ENCODE results near the gene SLC7A8. TPM values are rescaled to one million over a fixed set of nuclear protein-coding genes. Genes with fewer than 3 reads are reported as not detected.
A peak's percentile ranks its signal among the peaks of the same experiment; 100 is the strongest.

The SLC7A8 gene
- total and polyA plus RNA-seq, 2 experiments from 2014 or later = 117 to 124 TPM

DNA sequence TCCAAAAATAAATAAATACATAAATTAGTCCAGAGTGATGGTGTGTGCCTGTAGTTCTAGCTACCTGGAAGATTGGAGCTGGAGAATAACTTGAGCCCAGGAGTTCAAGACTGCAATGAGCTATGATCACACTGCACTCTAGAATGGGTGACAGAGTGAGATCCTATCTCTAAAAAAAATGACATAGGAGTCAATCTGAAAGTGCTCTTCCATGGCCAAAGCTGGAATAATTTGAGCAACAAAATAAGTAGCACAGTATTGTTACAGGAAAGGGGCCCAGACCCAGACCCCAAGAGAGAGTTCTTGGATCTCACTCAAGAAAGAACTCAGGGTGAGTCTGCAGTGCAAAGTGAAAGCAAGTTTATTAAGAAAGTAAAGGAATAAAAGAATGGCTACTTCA is 24.9 kb upstream of the SLC7A8 start:
- no peak for ATAC-seq
- Mint-ChIP-seq H3K4me1 (peaks cover 31% of the 10 kb centered on the region), H3K4me3 (no peak overlapping the region), H3K9me3 (no peaks in the 10 kb centered on the region), H3K36me3 (ENCODE audit: low read depth) (no peaks in the 10 kb centered on the region), H3K27me3 (ENCODE audit: insufficient read depth, low read depth, poor library complexity) (peaks cover 10% of the 10 kb centered on the region), H3K27ac (no peak overlapping the region)
- H3K79me2 ChIP-seq (replicated peaks; ENCODE audit: insufficient read depth) = no peaks in the 10 kb centered on the region
- H3K4me3 ChIP-seq = no peak overlapping the region
- no peaks in the 10 kb centered on the region for H3K27me3 ChIP-seq (ENCODE audit: insufficient read depth)
- no peaks in the 10 kb centered on the region for H4K20me1 ChIP-seq (replicated peaks; ENCODE audit: insufficient read depth)
- H3K9me2 ChIP-seq (ENCODE audit: insufficient read depth) = no peaks in the 10 kb centered on the region
- no peaks in the 10 kb centered on the region for H3K36me3 ChIP-seq (ENCODE audit: insufficient read depth)
- peak overlapping the region; percentile 16; the same call in 1 of the 2 replicates for H2AFZ ChIP-seq
- TF ChIP-seq EZH2 (IDR thresholded peaks at IDR 0.05; ENCODE audit: low read depth, unreplicated experiment) (no peak), STAT1 (IDR thresholded peaks at IDR 0.05; ENCODE audit: unreplicated experiment) (no peak), CREB1 (CRISPR knock-in tag; IDR thresholded peaks at IDR 0.05; ENCODE audit: low read depth) (no peak), NANOG (IDR thresholded peaks at IDR 0.05; ENCODE audit: borderline replicate concordance) (no peak)
- H3F3A ChIP-seq (replicated peaks; ENCODE audit: low read depth) = 0 out of 2 replicates have a peak, but pooled peaks cover 10% of the 10 kb centered on the region
- peak overlapping the region; percentile 91; the same call in 1 of the 2 replicates for H3K27ac ChIP-seq (ENCODE audit: low read depth)
- no peak for DNase-seq (ENCODE audit: low spot score)
- H3K4me1 ChIP-seq (ENCODE audit: insufficient read depth) = peaks cover 20% of the 10 kb centered on the region
- H3K4me2 ChIP-seq = no peak overlapping the region

DNA sequence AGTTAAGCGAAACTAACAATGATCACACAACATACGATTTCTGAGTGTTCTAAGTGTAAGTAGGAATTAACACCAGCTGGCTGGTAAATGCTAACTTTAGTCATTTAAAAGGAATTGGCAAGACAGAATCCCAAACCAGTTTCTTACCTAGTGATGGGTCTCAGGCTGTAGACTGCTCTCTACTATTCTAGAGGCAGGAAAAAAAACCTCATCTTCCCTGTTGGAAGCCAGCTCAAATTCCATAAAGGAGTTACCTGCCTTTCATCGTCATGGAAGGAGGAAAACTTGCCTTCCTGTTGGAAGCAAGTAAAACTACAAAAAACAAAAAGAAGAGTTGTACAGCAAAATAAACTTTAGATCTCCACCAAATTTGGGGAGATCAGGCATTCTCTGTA is 23.7 kb upstream of the SLC7A8 start:
- no peaks in the 10 kb centered on the region for H3K36me3 Mint-ChIP-seq (ENCODE audit: low read depth)

DNA sequence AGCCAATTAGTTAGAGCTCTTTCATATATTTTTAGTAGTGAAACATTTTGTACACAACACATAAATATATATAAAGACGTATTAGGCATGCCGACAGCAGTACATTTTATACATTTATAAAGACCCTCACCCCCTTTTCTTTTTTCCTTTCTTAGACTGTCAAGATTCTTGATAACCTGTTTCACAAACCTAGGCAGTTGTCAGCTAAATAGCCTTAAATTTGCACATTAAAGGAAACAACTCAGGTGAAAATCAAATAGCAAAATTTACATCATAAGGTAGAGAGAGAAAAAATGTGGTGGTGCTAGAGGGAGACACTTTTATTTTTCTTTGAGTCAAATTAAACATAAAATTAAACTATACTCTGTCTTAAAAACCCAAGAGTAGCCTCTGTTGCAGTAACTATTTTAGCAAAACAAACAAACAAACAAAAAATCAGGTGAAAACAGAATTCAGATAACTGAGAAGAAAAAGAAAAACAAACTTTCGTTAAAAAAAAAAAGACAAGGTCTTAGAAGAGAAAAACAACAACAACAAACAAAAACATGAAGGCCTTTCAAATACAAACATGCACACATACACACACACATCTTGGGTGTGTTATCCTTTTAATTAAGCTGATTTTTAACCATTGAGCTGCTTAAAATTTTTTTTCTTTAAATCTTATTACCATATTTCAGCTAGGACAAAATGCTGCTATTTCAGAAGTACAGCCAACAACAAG is 23.1 kb upstream of the SLC7A8 start:
- peak overlapping the region; percentile 91 for H3K27ac ChIP-seq (ENCODE audit: low read depth)
- H3K9me2 ChIP-seq (ENCODE audit: insufficient read depth) = no peaks in the 10 kb centered on the region
- peak overlapping the region; percentile 24 for H3K4me3 ChIP-seq
- H3F3A ChIP-seq (replicated peaks; ENCODE audit: low read depth) = 0 out of 2 replicates have a peak, but pooled peaks cover 10% of the 10 kb centered on the region
- H3K36me3 Mint-ChIP-seq (ENCODE audit: low read depth) = no peaks in the 10 kb centered on the region
- peak; percentile 49 for DNase-seq (ENCODE audit: low spot score)
- peak overlapping the region; percentile 98 for H3K27ac Mint-ChIP-seq
- H3K79me2 ChIP-seq (replicated peaks; ENCODE audit: insufficient read depth) = no peaks in the 10 kb centered on the region
- TF ChIP-seq ZNF331 (CRISPR knock-in tag; IDR thresholded peaks at IDR 0.05; ENCODE audit: low read depth) = no peak
- no peak for TF ChIP-seq JUNB (IDR thresholded peaks at IDR 0.05; ENCODE audit: unreplicated experiment)
- peak; percentile 40; the same call in 1 of the 2 replicates for TF ChIP-seq NANOG (IDR thresholded peaks at IDR 0.05; ENCODE audit: borderline replicate concordance)
- no peak for TF ChIP-seq EZH2 (IDR thresholded peaks at IDR 0.05; ENCODE audit: low read depth, unreplicated experiment)
- peak overlapping the region; percentile 73 for H3K4me3 Mint-ChIP-seq
- peak overlapping the region; percentile 58 for H3K4me2 ChIP-seq
- H3K9me3 Mint-ChIP-seq = no peaks in the 10 kb centered on the region
- no peaks in the 10 kb centered on the region for H3K27me3 ChIP-seq (ENCODE audit: insufficient read depth)
- H3K4me1 Mint-ChIP-seq = peaks cover 31% of the 10 kb centered on the region
- ATAC-seq = peak; percentile 50
- H3K36me3 ChIP-seq (ENCODE audit: insufficient read depth) = no peaks in the 10 kb centered on the region
- peaks cover 20% of the 10 kb centered on the region for H3K4me1 ChIP-seq (ENCODE audit: insufficient read depth)
- H2AFZ ChIP-seq = no peak overlapping the region
- peaks cover 7% of the 10 kb centered on the region for H3K27me3 Mint-ChIP-seq (ENCODE audit: insufficient read depth, low read depth, poor library complexity)
- H4K20me1 ChIP-seq (replicated peaks; ENCODE audit: insufficient read depth) = no peaks in the 10 kb centered on the region

More for the DNA sequence above, 23.7 kb upstream of the SLC7A8 start:
- Mint-ChIP-seq H3K27ac (peak overlapping the region; percentile 98), H3K4me3 (peak overlapping the region; percentile 73; the same call in 2 of the 3 replicates), H3K9me3 (no peaks in the 10 kb centered on the region), H3K4me1 (peaks cover 31% of the 10 kb centered on the region), H3K27me3 (ENCODE audit: insufficient read depth, low read depth, poor library complexity) (peaks cover 10% of the 10 kb centered on the region)
- peak; percentile 70 for DNase-seq (ENCODE audit: low spot score)
- Histone ChIP-seq H3K36me3 (ENCODE audit: insufficient read depth) (no peaks in the 10 kb centered on the region), H3K27me3 (ENCODE audit: insufficient read depth) (no peaks in the 10 kb centered on the region), H3F3A (replicated peaks; ENCODE audit: low read depth) (0 out of 2 replicates have a peak, but pooled peaks cover 10% of the 10 kb centered on the region), H3K27ac (ENCODE audit: low read depth) (peak overlapping the region; percentile 91), H2AFZ (no peak overlapping the region), H3K9me2 (ENCODE audit: insufficient read depth) (no peaks in the 10 kb centered on the region), H3K4me1 (ENCODE audit: insufficient read depth) (peaks cover 20% of the 10 kb centered on the region), H3K4me3 (peak overlapping the region; percentile 24), H3K79me2 (replicated peaks; ENCODE audit: insufficient read depth) (no peaks in the 10 kb centered on the region), H4K20me1 (replicated peaks; ENCODE audit: insufficient read depth) (no peaks in the 10 kb centered on the region), H3K4me2 (peak overlapping the region; percentile 58)
- TF ChIP-seq NANOG (IDR thresholded peaks at IDR 0.05; ENCODE audit: borderline replicate concordance) (0 out of 2 replicates have a peak, but pooled peaks have one; percentile 1), POLR2AphosphoS5 (IDR thresholded peaks at IDR 0.05; ENCODE audit: low read depth) (no peak)
- TF ChIP-seq, protein P1, sequence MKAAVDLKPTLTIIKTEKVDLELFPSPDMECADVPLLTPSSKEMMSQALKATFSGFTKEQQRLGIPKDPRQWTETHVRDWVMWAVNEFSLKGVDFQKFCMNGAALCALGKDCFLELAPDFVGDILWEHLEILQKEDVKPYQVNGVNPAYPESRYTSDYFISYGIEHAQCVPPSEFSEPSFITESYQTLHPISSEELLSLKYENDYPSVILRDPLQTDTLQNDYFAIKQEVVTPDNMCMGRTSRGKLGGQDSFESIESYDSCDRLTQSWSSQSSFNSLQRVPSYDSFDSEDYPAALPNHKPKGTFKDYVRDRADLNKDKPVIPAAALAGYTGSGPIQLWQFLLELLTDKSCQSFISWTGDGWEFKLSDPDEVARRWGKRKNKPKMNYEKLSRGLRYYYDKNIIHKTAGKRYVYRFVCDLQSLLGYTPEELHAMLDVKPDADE (IDR thresholded peaks at IDR 0.05) = no peak
- peak; percentile 90 for ATAC-seq
